ENCODE measurements around the gene PRR12.

The PRR12 gene

DNA sequence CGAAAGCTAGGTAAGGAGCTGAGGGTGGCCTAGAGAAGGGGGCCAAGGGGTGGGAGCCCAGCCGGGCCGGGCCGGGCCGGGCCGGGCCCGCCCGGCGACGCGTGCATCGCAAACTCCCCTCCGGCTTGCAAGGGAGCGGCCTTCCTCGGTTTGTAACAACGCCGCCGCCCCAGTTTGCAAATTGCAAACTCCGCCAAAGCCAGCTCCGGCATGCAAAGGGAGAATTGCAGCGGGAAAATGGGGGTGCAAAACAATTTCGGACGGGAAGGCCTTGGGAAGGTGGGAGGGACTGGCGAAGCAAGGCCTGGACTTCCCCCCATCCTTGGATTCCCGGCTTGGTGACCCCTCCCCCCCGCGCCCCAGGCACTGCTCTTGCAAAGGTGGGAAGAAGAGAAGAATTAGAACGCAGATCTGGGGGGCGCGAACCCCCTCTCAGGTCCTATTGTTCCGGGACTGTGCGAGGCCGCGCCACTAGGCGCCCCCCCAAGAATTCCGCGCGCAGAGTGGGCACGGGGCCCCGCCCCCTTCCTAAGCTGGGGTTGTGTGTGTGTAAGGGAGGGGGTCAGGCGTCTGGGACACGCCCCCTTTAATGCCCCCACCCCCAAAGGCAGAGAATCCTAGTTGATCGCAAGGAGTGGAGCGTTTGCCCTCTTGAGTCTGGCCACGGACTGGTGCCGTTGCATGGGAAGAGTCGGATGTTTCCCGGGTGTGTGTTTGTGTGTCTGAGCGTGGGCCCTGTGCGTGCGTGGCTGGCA lies 926 bp downstream of the PRR12 start:
- H3K4me3 ChIP-seq (ENCODE audit: low read depth, low read length): peak overlapping the region; percentile 83
- peak; percentile 37 for DNase-seq (ENCODE audit: low read depth)
- TF ChIP-seq, protein P1, sequence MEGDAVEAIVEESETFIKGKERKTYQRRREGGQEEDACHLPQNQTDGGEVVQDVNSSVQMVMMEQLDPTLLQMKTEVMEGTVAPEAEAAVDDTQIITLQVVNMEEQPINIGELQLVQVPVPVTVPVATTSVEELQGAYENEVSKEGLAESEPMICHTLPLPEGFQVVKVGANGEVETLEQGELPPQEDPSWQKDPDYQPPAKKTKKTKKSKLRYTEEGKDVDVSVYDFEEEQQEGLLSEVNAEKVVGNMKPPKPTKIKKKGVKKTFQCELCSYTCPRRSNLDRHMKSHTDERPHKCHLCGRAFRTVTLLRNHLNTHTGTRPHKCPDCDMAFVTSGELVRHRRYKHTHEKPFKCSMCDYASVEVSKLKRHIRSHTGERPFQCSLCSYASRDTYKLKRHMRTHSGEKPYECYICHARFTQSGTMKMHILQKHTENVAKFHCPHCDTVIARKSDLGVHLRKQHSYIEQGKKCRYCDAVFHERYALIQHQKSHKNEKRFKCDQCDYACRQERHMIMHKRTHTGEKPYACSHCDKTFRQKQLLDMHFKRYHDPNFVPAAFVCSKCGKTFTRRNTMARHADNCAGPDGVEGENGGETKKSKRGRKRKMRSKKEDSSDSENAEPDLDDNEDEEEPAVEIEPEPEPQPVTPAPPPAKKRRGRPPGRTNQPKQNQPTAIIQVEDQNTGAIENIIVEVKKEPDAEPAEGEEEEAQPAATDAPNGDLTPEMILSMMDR (conservative IDR thresholded peaks at IDR 0.05; ENCODE audit: low read depth, low read length): no peak

DNA sequence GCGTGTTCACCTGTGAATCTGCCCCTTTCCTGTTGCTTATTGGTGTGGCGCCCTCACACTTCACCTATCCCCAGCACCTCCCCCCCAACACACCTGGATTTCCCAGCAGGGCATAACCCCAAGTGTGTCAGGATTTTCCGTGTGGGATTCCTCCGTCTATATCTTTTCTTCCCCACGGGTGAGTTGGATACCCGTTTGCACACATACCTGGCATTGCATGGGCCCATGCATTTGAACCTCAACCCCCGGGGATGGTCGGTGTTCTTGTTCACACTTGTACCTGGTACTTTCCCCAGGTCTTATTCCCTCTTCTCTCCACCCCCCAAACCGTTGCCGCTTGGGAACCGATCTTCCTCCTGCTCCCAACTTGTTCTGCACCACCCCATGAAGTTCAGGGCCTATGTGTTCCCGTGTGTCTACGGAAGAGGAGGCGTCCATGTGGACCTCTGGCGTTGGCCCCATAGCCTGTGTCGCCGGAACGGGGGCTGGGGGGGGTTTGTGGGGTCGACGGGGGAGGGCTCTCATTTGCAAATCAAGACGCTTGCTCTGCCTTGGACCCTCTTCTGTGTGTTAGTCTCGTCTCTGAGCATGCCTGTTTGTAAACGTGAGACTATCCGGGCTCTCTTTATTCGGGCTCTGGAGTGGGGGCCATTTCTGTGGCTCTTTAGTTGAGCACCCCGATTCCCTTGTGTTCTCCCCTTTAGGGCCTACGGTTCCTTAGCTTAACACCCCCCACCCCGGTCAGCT lies 1.7 kb downstream of the PRR12 start:
- TF ChIP-seq, protein P1 (conservative IDR thresholded peaks at IDR 0.05; ENCODE audit: low read depth, low read length): no peak
- peak; percentile 19 for DNase-seq (ENCODE audit: low read depth)

DNA sequence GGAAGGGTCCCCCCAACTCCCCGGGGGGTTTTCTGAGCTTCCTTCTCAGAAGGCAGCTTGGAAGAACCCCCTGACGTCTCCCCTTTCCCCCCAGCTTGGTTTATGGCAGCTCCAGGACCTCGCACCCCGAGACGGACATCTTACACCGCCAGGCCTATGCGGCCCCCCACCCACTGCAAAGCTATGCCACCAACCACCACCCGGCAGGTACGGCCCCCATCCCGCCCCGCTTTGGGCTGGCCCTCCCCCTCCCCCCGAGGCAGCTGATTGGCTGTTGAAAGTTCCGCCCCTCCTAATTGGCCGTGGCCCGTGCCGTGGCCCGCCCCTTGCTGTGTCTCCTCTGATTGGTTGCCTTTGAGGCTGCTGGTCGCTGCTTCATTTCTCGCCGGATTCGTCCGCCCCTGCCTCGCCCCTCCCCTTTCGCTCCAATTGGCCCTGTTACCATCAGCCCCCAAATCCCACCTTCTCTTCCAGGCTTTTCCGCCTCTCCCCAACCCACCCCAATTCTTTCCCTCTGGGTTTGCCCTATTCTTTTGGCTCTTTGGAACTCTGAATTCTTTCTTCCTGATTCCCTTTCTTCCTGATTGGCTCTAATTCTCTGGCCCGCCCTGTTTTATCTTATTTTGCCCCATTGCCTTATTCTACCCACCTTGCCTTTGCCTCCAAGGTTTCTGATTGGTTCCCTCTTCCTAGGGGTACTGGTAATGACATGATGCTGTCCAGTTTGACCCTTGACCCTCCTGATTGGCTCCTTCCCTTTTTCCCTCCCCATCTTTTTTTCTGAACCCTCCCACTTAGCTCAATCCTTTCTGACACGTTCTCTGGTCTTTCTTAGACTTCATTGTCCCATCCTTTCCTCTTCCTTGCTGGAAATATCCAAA lies 2.5 kb downstream of the PRR12 start:
- TF ChIP-seq, protein P1 (conservative IDR thresholded peaks at IDR 0.05; ENCODE audit: low read depth, low read length): no peak
- peak; percentile 95 for DNase-seq (ENCODE audit: low read depth)
- peak overlapping the region; percentile 83 for H3K4me3 ChIP-seq (ENCODE audit: low read depth, low read length)

More for the DNA sequence above, 1.7 kb downstream of the PRR12 start:
- peak overlapping the region; percentile 83 for H3K4me3 ChIP-seq (ENCODE audit: low read depth, low read length)

DNA sequence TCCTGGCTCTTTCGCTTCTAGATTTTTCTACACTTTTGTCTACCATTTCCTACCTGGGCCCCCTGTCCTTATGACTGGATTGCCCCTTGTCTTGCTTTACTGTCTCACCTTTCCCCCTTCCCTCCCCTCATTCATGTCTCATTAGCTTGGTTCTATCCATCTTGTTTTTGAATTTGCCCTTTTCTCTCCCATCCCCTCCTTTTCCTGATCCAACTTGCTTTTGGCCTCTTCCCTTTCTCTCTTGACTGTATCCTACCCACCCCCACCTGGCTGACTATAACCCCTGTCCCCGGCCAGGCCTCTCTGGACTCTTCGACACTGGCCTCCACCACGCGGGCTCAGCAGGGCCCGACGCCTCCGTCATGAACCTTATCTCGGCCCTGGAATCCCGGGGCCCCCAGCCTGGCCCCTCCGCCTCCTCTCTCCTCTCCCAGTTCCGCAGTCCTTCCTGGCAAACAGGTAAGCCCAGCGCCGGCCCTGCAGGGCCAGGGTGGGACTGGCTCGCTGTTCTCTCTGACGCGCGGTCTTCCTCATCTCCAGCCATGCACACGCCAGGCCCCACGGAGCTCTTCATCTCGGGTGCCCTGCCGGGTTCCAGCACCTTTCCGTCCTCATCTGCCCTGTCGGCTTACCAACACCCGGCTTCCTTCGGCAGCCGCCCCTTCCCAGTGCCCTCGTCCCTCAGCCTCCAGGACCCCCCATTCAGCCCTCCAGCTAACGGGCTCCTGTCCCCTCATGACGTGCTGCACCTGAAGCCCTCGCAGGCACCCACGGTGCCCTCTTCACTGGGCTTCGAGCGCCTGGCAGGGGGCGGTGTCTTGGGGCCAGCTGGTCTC lies 3.4 kb downstream of the PRR12 start:
- DNase-seq (ENCODE audit: low read depth): no peak
- no peak overlapping the region for H3K4me3 ChIP-seq (ENCODE audit: low read depth, low read length)
- TF ChIP-seq, protein P1 (conservative IDR thresholded peaks at IDR 0.05; ENCODE audit: low read depth, low read length): no peak

DNA sequence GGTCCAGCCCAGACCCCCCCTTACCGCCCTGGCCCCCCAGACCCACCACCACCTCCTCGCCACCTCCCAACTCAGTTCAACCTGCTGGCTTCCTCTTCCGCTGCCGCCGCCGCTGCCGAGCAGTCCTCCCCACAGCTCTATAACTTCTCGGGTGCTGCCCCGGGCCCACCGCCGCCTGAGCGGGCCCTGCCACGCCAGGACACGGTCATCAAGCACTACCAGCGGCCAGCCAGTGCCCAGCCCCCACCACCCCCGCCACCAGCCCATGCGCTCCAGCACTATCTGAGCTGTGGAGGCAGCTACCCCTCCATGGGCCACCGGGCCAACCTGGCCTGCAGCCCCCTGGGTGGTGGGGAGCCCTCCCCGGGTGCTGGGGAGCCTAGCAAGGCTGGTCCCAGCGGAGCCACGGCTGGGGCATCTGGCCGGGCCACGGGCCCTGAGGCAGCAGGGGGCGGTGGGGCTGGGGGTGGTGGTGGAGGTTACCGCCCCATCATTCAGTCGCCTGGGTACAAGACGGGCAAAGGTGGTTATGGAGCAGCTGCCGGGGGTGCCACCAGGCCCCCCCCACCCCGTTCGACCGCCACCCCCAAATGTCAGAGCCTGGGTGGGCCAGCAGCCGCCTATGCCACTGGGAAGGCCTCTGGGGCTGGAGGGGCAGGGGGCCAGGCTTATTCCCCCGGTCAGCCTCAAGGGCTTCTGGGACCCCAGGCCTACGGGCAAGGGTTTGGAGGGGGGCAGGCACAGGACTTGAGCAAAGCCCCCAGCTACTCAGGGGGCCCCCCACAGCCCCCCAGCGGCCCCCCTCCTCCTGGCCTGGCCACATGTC lies 4.2 kb downstream of the PRR12 start:
- TF ChIP-seq, protein P1 (conservative IDR thresholded peaks at IDR 0.05; ENCODE audit: low read depth, low read length): no peak
- H3K4me3 ChIP-seq (ENCODE audit: low read depth, low read length): no peak overlapping the region
- DNase-seq (ENCODE audit: low read depth): no peak

All from choroid plexus epithelial cell (primary cell).